ENCODE data around the gene FRMD4A. TPM values are rescaled to one million over a fixed set of nuclear protein-coding genes. Genes with fewer than 3 reads are reported as not detected.

Gene FRMD4A
- total and polyA plus RNA-seq, 12 donors, result 17.4 to 43.4 (median 30.3) TPM

GRCh38 chr10:13823096-13823708 is 507.5 kb downstream of the FRMD4A start:
- ATAC-seq, result no peak
- 61 to 67% methylated on average over 8 of the region's 8 CpGs for WGBS, 2 donors
- no peak for DNase-seq

GRCh38 chr10:13822490-13822889 is 508.2 kb downstream of the FRMD4A start:
- ATAC-seq (no peak), DNase-seq (no peak)
- H3K9me3 ChIP-seq, result no peaks in the 10 kb centered on the region
- no peak overlapping the region for H3K4me3 ChIP-seq
- H3K27ac ChIP-seq, result peak overlapping the region in 1 of 10 donors; percentile 82
- peaks cover 0 to 6% (median 0%) of the 10 kb centered on the region in 9 donors for H3K36me3 ChIP-seq
- peaks cover 0 to 49% (median 21%) of the 10 kb centered on the region in 9 donors for H3K4me1 ChIP-seq
- intact Hi-C loops (cut with DNase I), result no loop called here
- no peak for TF ChIP-seq CTCF (IDR thresholded peaks at IDR 0.05)
- WGBS, 2 donors, result 84 to 89% methylated on average over 3 of the region's 3 CpGs
- no peaks in the 10 kb centered on the region for H3K27me3 ChIP-seq

More at GRCh38 chr10:13823096-13823708, 507.5 kb downstream of the FRMD4A start:
- Histone ChIP-seq H3K9me3 (no peaks in the 10 kb centered on the region), H3K36me3 (peaks cover 0 to 6% (median 0%) of the 10 kb centered on the region in 9 donors), H3K4me1 (peaks cover 0 to 47% (median 20%) of the 10 kb centered on the region in 9 donors), H3K4me3 (no peak overlapping the region), H3K27me3 (no peaks in the 10 kb centered on the region), H3K27ac (no peak overlapping the region)
- TF ChIP-seq CTCF (IDR thresholded peaks at IDR 0.05), result no peak
- intact Hi-C loops (cut with DNase I), result no loop called here

- peak; percentile 67 to 89 (median 80) for ATAC-seq
- Histone ChIP-seq H3K27me3 (no peaks in the 10 kb centered on the region), H3K4me3 (peak overlapping the region in 6 of 10 donors; percentile 3 to 32 (median 16)), H3K9me3 (peaks cover 0 to 5% (median 0%) of the 10 kb centered on the region in 11 donors), H3K27ac (peak overlapping the region; percentile 17 to 83 (median 68)), H3K4me1 (peaks cover 0 to 59% (median 35%) of the 10 kb centered on the region in 9 donors), H3K36me3 (peaks cover 0 to 6% (median 0%) of the 10 kb centered on the region in 9 donors)
- DNase-seq, result peak; percentile 30 to 50
- intact Hi-C loops (cut with DNase I), result loop anchor here in 1 of 10 donors (2.0 kb wide), 1 partner anchor 14 kb away; no protein-coding TSS in a partner anchor
- peak in 2 of 9 donors; percentile 7 to 15 for TF ChIP-seq CTCF (IDR thresholded peaks at IDR 0.05)
- 40 to 48% methylated on average over 9 of the region's 9 CpGs for WGBS, 2 donors
Observed at GRCh38 chr10:13820964-13821337, 509.8 kb downstream of the FRMD4A start.

- Histone ChIP-seq H3K9me3 (peaks cover 0 to 10% (median 0%) of the 10 kb centered on the region in 11 donors), H3K36me3 (peaks cover 0 to 6% (median 0%) of the 10 kb centered on the region in 9 donors), H3K27ac (peak overlapping the region; percentile 17 to 83 (median 68)), H3K27me3 (no peaks in the 10 kb centered on the region), H3K4me3 (peak overlapping the region in 6 of 10 donors; percentile 3 to 32 (median 16)), H3K4me1 (peaks cover 0 to 59% (median 36%) of the 10 kb centered on the region in 9 donors)
- no peak for TF ChIP-seq CTCF (IDR thresholded peaks at IDR 0.05)
- ATAC-seq, result peak in 4 of 8 donors; percentile 10 to 55 (median 12)
- no peak for DNase-seq
- intact Hi-C loops (cut with DNase I), result loop anchor here in 1 of 10 donors (2.0 kb wide), 1 partner anchor 14 kb away; no protein-coding TSS in a partner anchor
- 70 to 73% methylated on average over 19 of the region's 19 CpGs for WGBS, 2 donors
Observed at GRCh38 chr10:13820119-13820963, 510.4 kb downstream of the FRMD4A start.

Measured in heart right ventricle (tissue), 16 donors.